GM23248 (cell line): Measurements from ENCODE around the gene GOLGA7B. TPM values are rescaled to one million over a fixed set of nuclear protein-coding genes. Genes with fewer than 3 reads are reported as not detected.

Experiments used
- DNase-seq: peaks from one replicate; pipeline ENCODE4 v3.0.0-alpha.2; 2015
- H2AFZ ChIP-seq: fragments of 200-600 bp; sonication (generic); 2 replicates; pipeline ENCODE4 v1.6.1; 2016; ENCODE audit warnings: antibody characterized with exemption
- H3F3A ChIP-seq: fragments of 200-600 bp; sonication (generic); 2 replicates; pipeline ENCODE4 v1.6.1; 2016; ENCODE audit warnings: mild to moderate bottlenecking, antibody characterized with exemption, mixed run types; ENCODE audit not compliant: insufficient read depth
- H3K27ac ChIP-seq: fragments of 200-600 bp; sonication (generic); 2 replicates; pipeline ENCODE4 v1.5.1; 2016; ENCODE audit warnings: mild to moderate bottlenecking
- H3K27me3 ChIP-seq: fragments of 200-600 bp; sonication (generic); replicated peaks from 2 replicates; pipeline ENCODE4 v1.6.1; 2016; ENCODE audit warnings: mild to moderate bottlenecking; ENCODE audit not compliant: insufficient read depth
- H3K36me3 ChIP-seq: fragments of 200-600 bp; sonication (generic); 2 replicates; pipeline ENCODE4 v1.6.1; 2016; ENCODE audit warnings: low read depth, mild to moderate bottlenecking
- H3K4me1 ChIP-seq: fragments of 200-600 bp; sonication (generic); 2 replicates; pipeline ENCODE4 v1.6.1; 2016; ENCODE audit warnings: mild to moderate bottlenecking; ENCODE audit not compliant: insufficient read depth
- H3K4me2 ChIP-seq: fragments of 200-600 bp; sonication (generic); one replicate; pipeline ENCODE4 v1.6.1; 2016; ENCODE audit warnings: mild to moderate bottlenecking; ENCODE audit not compliant: unreplicated experiment
- H3K4me3 ChIP-seq: fragments of 200-600 bp; sonication (generic); 2 replicates; pipeline ENCODE4 v1.5.1; 2016; ENCODE audit warnings: mild to moderate bottlenecking
- H3K79me2 ChIP-seq: fragments of 200-600 bp; sonication (generic); 2 replicates; pipeline ENCODE4 v1.6.1; 2016; ENCODE audit warnings: mild to moderate bottlenecking; ENCODE audit not compliant: insufficient read depth
- H3K9ac ChIP-seq: fragments of 200-600 bp; sonication (generic); 2 replicates; pipeline ENCODE4 v1.6.1; 2016; ENCODE audit warnings: mild to moderate bottlenecking
- H3K9me2 ChIP-seq: fragments of 200-600 bp; sonication (generic); 2 replicates; pipeline ENCODE4 v1.6.1; 2016; ENCODE audit warnings: mixed run types, mild to moderate bottlenecking, moderate library complexity; ENCODE audit not compliant: insufficient read depth
- H3K9me3 ChIP-seq: fragments of 200-600 bp; sonication (generic); one replicate; pipeline ENCODE4 v1.6.1; 2017; ENCODE audit warnings: low read depth
- H4K20me1 ChIP-seq: fragments of 200-600 bp; sonication (generic); 2 replicates; pipeline ENCODE4 v1.6.0; 2016; ENCODE audit not compliant: insufficient read depth
- EZH2 ChIP-seq: fragments of 200-600 bp; sonication (generic); IDR thresholded peaks from 2 replicates; pipeline ENCODE4 v1.6.1; 2018; ENCODE audit warnings: antibody characterized with exemption, mild to moderate bottlenecking; ENCODE audit not compliant: insufficient read depth, poor library complexity, severe bottlenecking
- EZH2phosphoT487 ChIP-seq: fragments of 200-600 bp; sonication (generic); IDR thresholded peaks from 2 replicates; pipeline ENCODE4 v1.6.1; 2018; ENCODE audit warnings: antibody characterized with exemption, moderate library complexity, mild to moderate bottlenecking, low read depth; ENCODE audit not compliant: insufficient read depth
- WGBS, 2 experiments: methylation state at CpG; one replicate each; pipeline ENCODE4 v1.1.6; 2015 to 2017; ENCODE audit warnings: low lambda C conversion rate in 2 of 2, low coverage in 1 of 2; ENCODE audit errors: missing lambda C conversion rate in 2 of 2; 5-methylcytosine and 5-hydroxymethylcytosine counted together
- in situ Hi-C: fragments of 300-500 bp; cut with MboI; formaldehyde crosslinking; loops from 2 replicates; pipeline ENCODE4 v1.15.0; 2020
- polyA plus RNA-seq: library from polyadenylated mRNA; unstranded; fragments of >200 nt; fragmentation: Nextera tagmentation; extraction: Ambion mirVana; gene quantifications from 2 replicates; pipeline ENCODE4 v1.2.1, GENCODE V29; 2016
- total RNA-seq: library from RNA; depleted of rRNA; stranded (reverse); fragments of >200 nt; shearing (Covaris generic); gene quantifications from 2 replicates; pipeline ENCODE4 v1.2.3, GENCODE V29; 2014

The GOLGA7B gene
- total and polyA plus RNA-seq, 2 experiments from 2014 or later = not detected

DNA sequence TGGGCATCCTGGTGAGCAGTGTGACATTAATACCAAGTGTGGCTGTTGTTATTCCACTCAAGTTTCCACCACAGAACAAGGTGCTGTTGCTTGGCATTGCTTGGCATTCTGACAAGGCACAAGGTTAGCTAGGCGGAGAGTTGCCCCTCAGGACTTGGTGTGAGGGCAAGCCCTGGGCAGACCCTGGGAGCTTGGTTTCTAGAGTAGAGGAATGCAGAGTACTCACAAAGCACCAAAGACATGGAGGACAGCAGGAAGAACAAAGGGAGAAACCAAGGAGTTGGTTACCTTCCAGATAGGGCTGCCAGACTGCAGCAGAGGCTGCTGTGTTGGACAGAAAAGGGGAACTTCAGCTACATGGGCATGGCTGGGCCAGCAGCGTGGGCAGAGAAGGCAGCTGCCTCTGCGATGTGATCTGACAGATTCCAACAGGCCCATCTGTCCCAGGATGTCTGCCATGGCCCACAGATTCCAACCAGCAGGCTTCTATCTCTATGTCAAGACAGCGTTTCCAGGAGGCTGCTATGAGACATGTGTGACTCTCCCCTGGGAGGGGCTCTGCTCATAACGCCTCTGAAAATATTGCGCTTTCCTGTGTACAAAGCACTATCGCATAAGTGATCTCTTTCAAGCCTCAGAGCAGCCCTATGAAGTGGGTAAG lies 1.8 kb downstream of the GOLGA7B start:
- H3K79me2 ChIP-seq = no peaks in the 10 kb centered on the region
- no peaks in the 10 kb centered on the region for H3F3A ChIP-seq
- no peak overlapping the region for H3K4me3 ChIP-seq
- H3K4me1 ChIP-seq = no peaks in the 10 kb centered on the region
- H3K27ac ChIP-seq = no peak overlapping the region
- H2AFZ ChIP-seq = no peak overlapping the region
- no peaks in the 10 kb centered on the region for H3K9me2 ChIP-seq
- H3K9ac ChIP-seq = no peak overlapping the region
- H3K4me2 ChIP-seq = no peak overlapping the region
- TF ChIP-seq EZH2phosphoT487 (no peak), EZH2 (no peak)
- WGBS, 2 experiments = 51 to 53% methylated on average over 7 of the region's 7 CpGs
- H4K20me1 ChIP-seq = no peaks in the 10 kb centered on the region
- H3K27me3 ChIP-seq = peaks cover 37% of the 10 kb centered on the region
- no peaks in the 10 kb centered on the region for H3K36me3 ChIP-seq
- DNase-seq = no peak
- no peaks in the 10 kb centered on the region for H3K9me3 ChIP-seq
- in situ Hi-C loops = no loop called here

GRCh38 chr10:97852277-97852676 lies 2.6 kb downstream of the GOLGA7B start:
- Histone ChIP-seq H3K27me3 (peaks cover 37% of the 10 kb centered on the region), H3K9me2 (no peaks in the 10 kb centered on the region), H3K27ac (no peak overlapping the region), H3F3A (no peaks in the 10 kb centered on the region), H3K36me3 (no peaks in the 10 kb centered on the region), H4K20me1 (no peaks in the 10 kb centered on the region), H3K9ac (no peak overlapping the region), H3K9me3 (no peaks in the 10 kb centered on the region), H3K4me3 (no peak overlapping the region), H3K4me1 (no peaks in the 10 kb centered on the region), H3K79me2 (no peaks in the 10 kb centered on the region), H2AFZ (no peak overlapping the region), H3K4me2 (no peak overlapping the region)
- TF ChIP-seq EZH2 = no peak
- TF ChIP-seq EZH2phosphoT487 = no peak
- 31 to 39% methylated on average over 3 of the region's 3 CpGs for WGBS, 2 experiments
- in situ Hi-C loops = no loop called here
- DNase-seq = no peak

- TF ChIP-seq EZH2phosphoT487 (no peak), EZH2 (no peak)
- no peaks in the 10 kb centered on the region for H3F3A ChIP-seq
- no peaks in the 10 kb centered on the region for H3K9me3 ChIP-seq
- WGBS, 2 experiments = 25 to 46% methylated on average over 4 of the region's 4 CpGs
- H3K4me1 ChIP-seq = no peaks in the 10 kb centered on the region
- no peaks in the 10 kb centered on the region for H4K20me1 ChIP-seq
- H3K9me2 ChIP-seq = no peaks in the 10 kb centered on the region
- H2AFZ ChIP-seq = no peak overlapping the region
- no peak overlapping the region for H3K9ac ChIP-seq
- H3K36me3 ChIP-seq = no peaks in the 10 kb centered on the region
- in situ Hi-C loops = no loop called here
- peaks cover 36% of the 10 kb centered on the region for H3K27me3 ChIP-seq
- no peaks in the 10 kb centered on the region for H3K79me2 ChIP-seq
- DNase-seq = no peak
- no peak overlapping the region for H3K4me2 ChIP-seq
- H3K4me3 ChIP-seq = no peak overlapping the region
- no peak overlapping the region for H3K27ac ChIP-seq
These were observed 3.3 kb downstream of the GOLGA7B start for GRCh38 chr10:97852840-97853405.

GRCh38 chr10:97854743-97855142 lies 5.1 kb downstream of the GOLGA7B start:
- Histone ChIP-seq H3K27ac (no peak overlapping the region), H3K4me1 (no peaks in the 10 kb centered on the region), H3K79me2 (no peaks in the 10 kb centered on the region), H3K4me2 (no peak overlapping the region), H3K9ac (no peak overlapping the region), H3K9me3 (no peaks in the 10 kb centered on the region), H3F3A (no peaks in the 10 kb centered on the region), H3K36me3 (no peaks in the 10 kb centered on the region), H3K27me3 (peaks cover 38% of the 10 kb centered on the region), H3K9me2 (no peaks in the 10 kb centered on the region), H2AFZ (no peak overlapping the region), H3K4me3 (no peak overlapping the region), H4K20me1 (no peaks in the 10 kb centered on the region)
- no peak for DNase-seq
- in situ Hi-C loops = no loop called here
- TF ChIP-seq EZH2 (no peak), EZH2phosphoT487 (no peak)
- WGBS, 2 experiments = 67 to 74% methylated on average over 3 of the region's 3 CpGs
